ACHN (cell line): ENCODE data around the gene ZNF358.

Experiments
- DNase-seq: peaks from one replicate; pipeline ENCODE4 v3.0.0-alpha.2; 2015
- in situ Hi-C: cut with HindIII; loops from 2 replicates; pipeline ENCODE4 v1.10.0; 2017; ENCODE audit warnings: low sequenced_read_pairs, low pct_ligation_motif_present, low pct_unique_long_range_greater_than_20kb

Gene ZNF358

GRCh38 chr19:7545300-7545699, 29.4 kb downstream of the ZNF358 start:
- in situ Hi-C loops, result no loop called here
- DNase-seq, result no peak

- no peak for DNase-seq
- in situ Hi-C loops, result no loop called here
Measured at GRCh38 chr19:7545904-7546303, 30.0 kb downstream of the ZNF358 start.

- in situ Hi-C loops, result no loop called here
Measured at GRCh38 chr19:7547159-7547558, 31.3 kb downstream of the ZNF358 start.

GRCh38 chr19:7549429-7550148, 33.7 kb downstream of the ZNF358 start:
- in situ Hi-C loops, result no loop called here
- no peak for DNase-seq

More at GRCh38 chr19:7547159-7547558, 31.3 kb downstream of the ZNF358 start:
- no peak for DNase-seq

GRCh38 chr19:7550169-7550770, 34.4 kb downstream of the ZNF358 start:
- in situ Hi-C loops, result no loop called here
- no peak for DNase-seq

GRCh38 chr19:7550987-7551761, 35.3 kb downstream of the ZNF358 start:
- no peak for DNase-seq
- in situ Hi-C loops, result no loop called here

GRCh38 chr19:7552781-7553180, 36.9 kb downstream of the ZNF358 start:
- DNase-seq, result no peak
- in situ Hi-C loops, result no loop called here

GRCh38 chr19:7554565-7554964, 38.7 kb downstream of the ZNF358 start:
- in situ Hi-C loops, result no loop called here
- no peak for DNase-seq

GRCh38 chr19:7554990-7555864, 39.3 kb downstream of the ZNF358 start:
- in situ Hi-C loops, result no loop called here
- DNase-seq, result no peak

GRCh38 chr19:7556696-7557315, 40.9 kb downstream of the ZNF358 start:
- in situ Hi-C loops, result no loop called here
- DNase-seq, result no peak

GRCh38 chr19:7558667-7559066, 42.8 kb downstream of the ZNF358 start:
- no peak for DNase-seq
- in situ Hi-C loops, result no loop called here

GRCh38 chr19:7559102-7559501, 43.2 kb downstream of the ZNF358 start:
- no peak for DNase-seq
- in situ Hi-C loops, result no loop called here

- in situ Hi-C loops, result no loop called here
- DNase-seq, result no peak
Measured at GRCh38 chr19:7560255-7560654, 44.4 kb downstream of the ZNF358 start.

GRCh38 chr19:7561325-7561724, 45.4 kb downstream of the ZNF358 start:
- in situ Hi-C loops, result no loop called here
- no peak for DNase-seq

- DNase-seq, result no peak
- in situ Hi-C loops, result no loop called here
Measured at GRCh38 chr19:7562646-7563393, 46.9 kb downstream of the ZNF358 start.

- in situ Hi-C loops, result no loop called here
- no peak for DNase-seq
Measured at GRCh38 chr19:7564866-7565265, 49.0 kb downstream of the ZNF358 start.

GRCh38 chr19:7565332-7565731, 49.4 kb downstream of the ZNF358 start:
- in situ Hi-C loops, result no loop called here
- DNase-seq, result no peak
